GM12801 (cell line): ENCODE measurements around the gene CAMK2G.

Source experiments
- CTCF ChIP-seq: IDR thresholded peaks from one replicate; pipeline ENCODE4 v1.5.1; 2011; ENCODE audit warnings: control low read depth; ENCODE audit not compliant: insufficient read length; ENCODE audit errors: extremely low read depth

CAMK2G gene

GRCh38 chr10:73915206-73915851, 41.0 kb upstream of the CAMK2G start:
- TF ChIP-seq CTCF = no peak

GRCh38 chr10:73914036-73914435, 39.7 kb upstream of the CAMK2G start:
- no peak for TF ChIP-seq CTCF

GRCh38 chr10:73911553-73912004, 37.2 kb upstream of the CAMK2G start:
- no peak for TF ChIP-seq CTCF

- no peak for TF ChIP-seq CTCF
Measured at GRCh38 chr10:73910764-73911552, 36.6 kb upstream of the CAMK2G start, which contains the start of gene PLAU. Gene PLAU, plus strand, starts transcription at chr10:73911132. Its CDS starts 424 bp downstream, at chr10:73911556.

- no peak for TF ChIP-seq CTCF
Measured at GRCh38 chr10:73910401-73910763, 36.0 kb upstream of the CAMK2G start.

- no peak for TF ChIP-seq CTCF
Measured at GRCh38 chr10:73909540-73910115, 35.3 kb upstream of the CAMK2G start.

- TF ChIP-seq CTCF = no peak
Measured at GRCh38 chr10:73908853-73909539, 34.6 kb upstream of the CAMK2G start.
